Nephron progenitor cell (in vitro differentiated cells): ENCODE data around the gene MXRA5.
"Not testable (repeated sequence)": the region's sequence is repeated elsewhere in the genome, so short reads cannot be mapped to it uniquely, and the experiment has no call there.

ENCODE experiments used
- DNase-seq: peaks from one replicate; pipeline ENCODE4 v3.0.0; 2021
- H3K27ac Mint-ChIP-seq: 2 replicates; pipeline ENCODE4 v1.8.0; 2021; ENCODE audit warnings: mild to moderate bottlenecking, moderate library complexity, mixed read lengths
- H3K27me3 Mint-ChIP-seq: 2 replicates; pipeline ENCODE4 v1.8.0; 2021; ENCODE audit warnings: mild to moderate bottlenecking, low read depth, mixed read lengths; ENCODE audit not compliant: poor library complexity
- H3K36me3 Mint-ChIP-seq: 2 replicates; pipeline ENCODE4 v1.8.0; 2021; ENCODE audit warnings: low read depth, mixed read lengths
- H3K4me1 Mint-ChIP-seq: 2 replicates; pipeline ENCODE4 v1.8.0; 2021; ENCODE audit warnings: mixed read lengths
- H3K4me3 Mint-ChIP-seq: 2 replicates; pipeline ENCODE4 v1.8.0; 2021; ENCODE audit warnings: mild to moderate bottlenecking, moderate library complexity, mixed read lengths
- H3K9me3 Mint-ChIP-seq: 2 replicates; pipeline ENCODE4 v1.8.0; 2021; ENCODE audit warnings: mild to moderate bottlenecking, moderate library complexity, mixed read lengths
- TF ChIP-seq, protein P1 (sequence below): fragments of 200-600 bp; sonication (generic); IDR thresholded peaks from 2 replicates; pipeline ENCODE4 v1.5.0; 2021; ENCODE audit warnings: antibody characterized with exemption

Gene MXRA5

GRCh38 chrX:3345281-3346191 lies 916 bp downstream of the MXRA5 start:
- TF ChIP-seq, protein P1, sequence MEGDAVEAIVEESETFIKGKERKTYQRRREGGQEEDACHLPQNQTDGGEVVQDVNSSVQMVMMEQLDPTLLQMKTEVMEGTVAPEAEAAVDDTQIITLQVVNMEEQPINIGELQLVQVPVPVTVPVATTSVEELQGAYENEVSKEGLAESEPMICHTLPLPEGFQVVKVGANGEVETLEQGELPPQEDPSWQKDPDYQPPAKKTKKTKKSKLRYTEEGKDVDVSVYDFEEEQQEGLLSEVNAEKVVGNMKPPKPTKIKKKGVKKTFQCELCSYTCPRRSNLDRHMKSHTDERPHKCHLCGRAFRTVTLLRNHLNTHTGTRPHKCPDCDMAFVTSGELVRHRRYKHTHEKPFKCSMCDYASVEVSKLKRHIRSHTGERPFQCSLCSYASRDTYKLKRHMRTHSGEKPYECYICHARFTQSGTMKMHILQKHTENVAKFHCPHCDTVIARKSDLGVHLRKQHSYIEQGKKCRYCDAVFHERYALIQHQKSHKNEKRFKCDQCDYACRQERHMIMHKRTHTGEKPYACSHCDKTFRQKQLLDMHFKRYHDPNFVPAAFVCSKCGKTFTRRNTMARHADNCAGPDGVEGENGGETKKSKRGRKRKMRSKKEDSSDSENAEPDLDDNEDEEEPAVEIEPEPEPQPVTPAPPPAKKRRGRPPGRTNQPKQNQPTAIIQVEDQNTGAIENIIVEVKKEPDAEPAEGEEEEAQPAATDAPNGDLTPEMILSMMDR = no peak
- Mint-ChIP-seq H3K27ac (peak overlapping the region; percentile 77), H3K36me3 (peaks cover 29% of the 10 kb centered on the region), H3K4me3 (peak overlapping the region; percentile 94), H3K9me3 (peaks cover 17% of the 10 kb centered on the region), H3K4me1 (peaks cover 24% of the 10 kb centered on the region), H3K27me3 (peaks cover 67% of the 10 kb centered on the region)
- DNase-seq = peak; percentile 75

GRCh38 chrX:3343569-3343968 lies 2.9 kb downstream of the MXRA5 start:
- peaks cover 61% of the 10 kb centered on the region for H3K27me3 Mint-ChIP-seq
- H3K9me3 Mint-ChIP-seq = peaks cover 12% of the 10 kb centered on the region
- peak; percentile 67 for DNase-seq
- peaks cover 24% of the 10 kb centered on the region for H3K4me1 Mint-ChIP-seq
- not testable (repeated sequence) for H3K27ac Mint-ChIP-seq
- peak overlapping the region; percentile 94 for H3K4me3 Mint-ChIP-seq
- H3K36me3 Mint-ChIP-seq = peaks cover 24% of the 10 kb centered on the region

- Mint-ChIP-seq H3K27me3 (peaks cover 32% of the 10 kb centered on the region), H3K4me1 (peaks cover 15% of the 10 kb centered on the region), H3K36me3 (peaks cover 26% of the 10 kb centered on the region), H3K9me3 (peaks cover 6% of the 10 kb centered on the region), H3K4me3 (no peak overlapping the region), H3K27ac (no peak overlapping the region)
- DNase-seq = no peak
- TF ChIP-seq, protein P1 = no peak
Measured at GRCh38 chrX:3340016-3340415, 6.4 kb downstream of the MXRA5 start.

DNA sequence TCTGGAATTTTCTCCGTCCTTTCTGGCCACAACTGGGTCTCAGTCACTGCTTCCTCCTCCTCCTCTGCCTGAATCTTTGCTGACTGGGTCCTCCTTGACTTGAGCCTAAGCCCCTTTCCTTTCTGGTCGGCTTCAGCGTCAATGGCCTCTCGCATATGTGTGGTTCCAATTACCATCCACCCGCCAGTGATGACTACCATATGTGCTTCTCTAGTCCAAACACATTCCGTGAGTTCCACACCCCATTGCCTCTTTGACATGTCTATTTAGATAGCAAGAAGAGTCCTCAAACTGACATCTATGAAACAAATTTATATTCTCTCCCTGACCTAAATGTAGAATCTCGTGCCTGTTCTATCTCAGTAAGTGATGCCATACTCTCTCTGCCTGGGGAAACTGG lies 19.8 kb downstream of the MXRA5 start:
- peaks cover 33% of the 10 kb centered on the region for H3K9me3 Mint-ChIP-seq
- H3K36me3 Mint-ChIP-seq = peaks cover 40% of the 10 kb centered on the region
- DNase-seq = no peak
- H3K27ac Mint-ChIP-seq = no peak overlapping the region
- TF ChIP-seq, protein P1 = no peak
- H3K27me3 Mint-ChIP-seq = peaks cover 29% of the 10 kb centered on the region
- no peak overlapping the region for H3K4me3 Mint-ChIP-seq
- H3K4me1 Mint-ChIP-seq = peaks cover 6% of the 10 kb centered on the region

DNA sequence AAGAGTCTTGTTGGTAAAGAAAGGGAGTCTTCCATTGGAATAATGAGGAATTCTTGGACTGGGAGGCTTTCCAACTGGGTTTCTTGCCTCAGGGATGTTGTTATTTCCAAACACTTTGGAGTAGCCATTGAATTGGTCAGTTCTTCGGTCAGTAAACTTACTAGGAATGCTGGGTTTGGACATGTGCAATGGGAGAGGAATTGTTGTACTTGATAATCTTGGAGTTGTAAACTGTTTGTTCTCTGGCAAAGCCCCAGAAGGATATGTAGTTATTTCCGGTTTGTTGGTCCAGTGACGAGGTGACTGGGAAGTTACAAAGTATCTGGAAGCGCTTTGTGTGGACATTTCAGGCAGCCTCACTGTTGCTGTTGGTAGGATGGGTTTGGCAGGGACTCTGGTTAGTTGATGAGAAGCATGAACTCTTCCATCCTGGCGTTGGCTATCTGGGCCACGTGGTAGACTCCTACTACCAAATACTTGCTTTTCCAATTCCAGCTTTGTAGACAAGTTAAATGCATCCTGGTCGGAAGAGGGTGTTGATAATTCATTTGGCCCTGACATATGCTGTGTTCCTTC lies 25.9 kb downstream of the MXRA5 start:
- Mint-ChIP-seq H3K9me3 (peaks cover 83% of the 10 kb centered on the region), H3K27ac (no peak overlapping the region), H3K4me3 (no peak overlapping the region), H3K4me1 (no peaks in the 10 kb centered on the region), H3K36me3 (peaks cover 90% of the 10 kb centered on the region), H3K27me3 (peaks cover 14% of the 10 kb centered on the region)
- no peak for DNase-seq
- TF ChIP-seq, protein P1 = no peak

DNA sequence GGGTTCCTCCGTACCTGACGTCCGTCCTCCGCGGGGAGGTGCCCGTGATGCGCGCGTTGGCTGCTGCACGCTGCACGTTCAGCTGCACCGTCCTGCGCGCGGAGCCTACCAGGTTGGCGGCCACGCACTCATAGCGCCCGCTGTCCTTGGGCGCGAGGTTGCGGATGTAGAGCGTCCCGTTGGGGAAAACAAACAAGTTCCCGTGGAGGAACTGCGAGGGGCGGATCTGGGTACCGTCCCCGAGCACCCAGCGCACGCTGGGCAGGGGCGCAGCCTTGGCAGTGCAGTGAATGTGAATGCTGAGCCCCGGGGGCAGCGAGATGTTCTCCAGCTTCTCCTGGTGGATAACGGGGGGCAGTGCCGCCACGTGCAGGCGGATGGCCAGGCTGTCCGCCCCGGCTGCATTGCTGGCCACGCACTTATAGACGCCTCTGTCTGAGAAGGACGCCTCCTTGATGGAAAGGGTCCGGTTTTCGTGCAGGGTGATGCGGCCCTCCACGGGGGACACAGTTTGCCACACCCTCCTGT lies 29.2 kb downstream of the MXRA5 start:
- Mint-ChIP-seq H3K36me3 (peaks cover 91% of the 10 kb centered on the region), H3K4me3 (no peak overlapping the region), H3K27ac (no peak overlapping the region), H3K4me1 (no peaks in the 10 kb centered on the region), H3K9me3 (peaks cover 70% of the 10 kb centered on the region), H3K27me3 (peaks cover 6% of the 10 kb centered on the region)
- no peak for DNase-seq
- TF ChIP-seq, protein P1 = no peak
